ENCODE measurements around the gene GRAMD1A.
"Not testable (repeated sequence)": the region's sequence is repeated elsewhere in the genome, so short reads cannot be mapped to it uniquely, and the experiment has no call there.

The GRAMD1A gene

GRCh38 chr19:34999498-35000337, at the start of gene GRAMD1A:
Gene GRAMD1A, plus strand, starts transcription at chr19:35000323. Its CDS starts 156 bp downstream, at chr19:35000479.
- DNase-seq (ENCODE audit: low read depth in 2 of 2), result peak; percentile 39 to 51

DNA sequence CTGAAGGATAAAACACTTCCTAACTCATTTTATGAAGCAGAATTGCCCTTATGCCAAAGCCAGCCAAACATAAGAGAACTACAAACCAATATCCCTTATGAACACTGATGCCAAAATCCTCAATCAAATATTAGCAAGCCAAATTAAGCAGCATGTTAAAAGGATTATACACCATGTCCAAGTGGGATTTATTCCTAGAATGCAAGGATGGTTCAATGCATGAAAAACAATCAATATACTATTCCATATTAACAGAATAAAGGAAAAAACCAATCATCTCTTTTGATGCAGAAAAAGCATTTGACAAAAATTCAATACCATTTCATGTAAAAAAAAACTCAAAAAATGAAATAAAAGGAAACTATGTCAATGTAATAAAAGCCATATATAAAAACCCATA, 47.0 kb upstream of the GRAMD1A start:
- DNase-seq (ENCODE audit: low read depth in 2 of 2), result no peak

DNA sequence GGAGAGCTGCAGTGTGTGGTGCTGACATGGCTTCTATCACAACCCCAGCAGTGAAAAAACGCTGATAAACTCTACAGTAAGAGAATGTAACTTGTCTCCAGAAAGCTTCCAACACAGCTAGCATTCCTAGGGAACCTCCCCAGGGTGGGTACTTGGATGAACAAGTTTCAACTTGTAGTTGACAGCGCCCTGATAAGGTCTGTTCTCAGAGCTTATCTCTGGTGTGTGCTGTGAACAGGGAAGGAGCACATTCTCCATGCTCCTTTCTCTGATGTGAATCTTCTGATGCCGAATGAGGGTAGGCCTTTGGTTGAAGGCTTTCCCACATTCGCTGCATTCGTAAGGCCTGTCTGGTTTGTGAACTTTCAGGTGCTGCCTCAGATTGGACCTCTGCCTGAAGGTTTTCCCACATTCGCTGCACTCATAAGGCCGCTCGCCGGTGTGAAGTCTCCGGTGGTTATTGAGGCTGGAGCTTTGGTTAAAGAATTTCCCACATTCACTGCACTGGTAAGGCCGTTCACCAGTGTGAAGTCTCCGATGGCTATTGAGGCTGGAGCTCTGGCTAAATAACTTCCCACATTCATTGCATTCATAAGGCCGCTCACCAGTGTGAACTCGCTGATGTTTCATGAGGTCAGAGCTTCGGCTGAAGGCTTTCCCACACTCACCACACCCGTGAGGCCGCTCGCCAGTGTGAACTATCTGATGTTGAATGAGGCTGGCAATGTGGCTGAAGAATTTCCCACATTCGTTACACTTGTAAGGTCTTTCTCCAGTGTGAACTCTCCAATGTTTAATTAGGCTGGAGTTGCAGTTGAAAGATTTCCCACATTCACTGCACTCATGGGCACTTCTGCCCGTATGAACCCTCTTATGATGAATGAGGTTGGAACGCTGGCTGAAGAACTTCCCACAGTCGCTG, 42.0 kb upstream of the GRAMD1A start:
- no peak for DNase-seq (ENCODE audit: low read depth in 2 of 2)

DNA sequence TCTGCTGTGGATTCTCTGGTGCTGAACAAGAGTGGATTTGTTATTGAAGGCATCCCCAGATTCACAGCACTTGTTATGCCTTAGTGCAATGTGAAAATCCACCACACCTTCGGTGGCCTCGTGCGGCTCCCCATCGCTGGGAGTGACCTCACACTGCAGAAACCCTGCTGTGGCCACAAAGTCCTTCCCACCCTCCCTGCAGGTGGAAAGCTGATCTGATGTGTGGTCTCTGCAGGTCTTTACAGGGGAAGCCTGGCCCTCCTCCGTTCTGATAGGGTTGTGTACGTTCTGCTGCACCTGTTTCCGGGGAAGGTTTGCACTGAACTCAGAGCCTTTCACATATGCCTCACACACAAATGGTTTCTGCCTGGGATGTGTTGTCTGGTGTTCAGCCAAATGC, 41.1 kb upstream of the GRAMD1A start:
- no peak for DNase-seq (ENCODE audit: low read depth in 2 of 2)

GRCh38 chr19:34960103-34960805, 39.9 kb upstream of the GRAMD1A start:
- no peak for DNase-seq (ENCODE audit: low read depth in 2 of 2)

DNA sequence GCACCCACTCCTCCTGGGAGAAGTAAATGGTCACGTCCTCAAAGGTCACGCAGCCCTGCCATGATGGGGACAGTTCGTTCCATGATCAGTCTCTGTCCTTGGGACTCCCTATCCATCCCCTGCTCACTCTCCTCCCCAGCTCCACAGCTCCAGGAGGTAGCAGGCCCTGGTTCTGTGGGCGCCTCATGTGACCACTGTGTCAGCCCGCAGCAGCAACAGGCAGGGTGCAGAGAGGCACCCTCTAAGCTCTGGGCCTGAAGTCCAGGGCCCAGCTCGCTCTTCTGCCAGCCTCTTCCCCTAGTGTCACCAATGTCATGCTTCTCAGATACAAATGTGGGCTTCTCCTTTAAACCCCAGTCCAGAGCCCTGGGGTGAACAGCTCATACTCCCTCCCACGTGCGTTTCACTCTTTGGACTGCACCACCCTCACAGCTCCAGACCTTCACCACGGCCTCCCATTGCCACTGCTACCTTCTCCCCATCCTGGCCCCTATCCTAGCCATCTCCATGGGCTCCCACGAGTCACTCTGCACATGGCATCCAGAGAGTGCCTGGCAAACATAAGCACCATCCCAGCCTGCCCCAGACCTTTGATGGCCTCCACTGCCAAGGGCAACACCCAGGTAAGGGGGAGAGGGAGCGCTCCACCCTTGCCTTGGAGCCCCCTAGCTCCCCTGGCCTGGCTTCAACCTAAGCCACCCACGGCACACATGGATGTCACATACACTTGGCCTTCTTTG, 39.0 kb upstream of the GRAMD1A start:
- DNase-seq (ENCODE audit: low read depth in 2 of 2), result no peak

GRCh38 chr19:34961775-34962686, 38.1 kb upstream of the GRAMD1A start:
- DNase-seq (ENCODE audit: low read depth in 2 of 2), result no peak

- no peak for DNase-seq (ENCODE audit: low read depth in 2 of 2)
These were observed 37.2 kb upstream of the GRAMD1A start for GRCh38 chr19:34962687-34963572.

DNA sequence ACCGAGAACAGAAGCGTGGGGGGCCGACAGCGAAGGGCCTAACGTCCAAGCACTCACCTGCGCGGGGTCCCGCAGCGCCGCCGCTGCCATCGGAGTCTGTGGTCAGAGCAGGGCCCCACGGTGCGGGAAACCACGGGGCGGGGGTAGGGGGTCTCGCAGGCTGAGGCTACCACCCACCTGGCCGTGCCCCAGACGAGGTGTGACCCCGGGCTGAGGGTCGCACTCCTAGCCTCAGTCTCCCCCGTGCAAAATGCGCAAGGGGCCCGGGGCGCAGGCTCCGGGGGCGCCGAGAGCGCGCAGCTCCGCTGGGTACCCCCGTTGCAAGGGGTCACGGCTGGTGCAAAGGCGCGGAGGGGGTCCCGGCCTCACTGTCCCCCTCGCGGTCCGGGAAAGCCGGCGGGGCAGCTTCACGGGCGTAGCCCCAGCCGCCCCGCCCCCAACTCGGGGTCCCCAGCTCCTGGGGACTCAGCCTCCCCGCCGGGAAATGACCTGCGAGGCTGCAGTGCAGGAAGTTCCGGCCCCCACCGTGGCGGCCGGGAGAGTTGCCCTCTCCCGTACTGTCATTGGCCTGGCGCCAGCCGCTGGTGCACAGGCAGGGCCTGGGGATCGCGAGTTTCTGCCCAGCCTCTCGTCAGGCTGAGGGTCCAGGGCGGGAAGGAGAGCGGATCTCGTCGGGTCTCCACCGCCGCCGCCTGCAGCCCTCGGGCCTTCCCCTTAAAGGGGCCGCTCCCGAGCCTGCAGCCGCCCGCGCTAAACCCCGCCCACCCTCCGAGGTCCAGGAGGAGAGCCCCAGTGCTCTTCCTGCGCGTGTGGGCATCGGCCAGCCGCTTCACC, 36.3 kb upstream of the GRAMD1A start, which contains the start of gene ZNF792:
TSS of gene ZNF792 (minus strand) at position 657 of the 834 bp plus-strand sequence. CDS start at position 90, 567 bp downstream.
- no peak for DNase-seq (ENCODE audit: low read depth in 2 of 2)

- DNase-seq (ENCODE audit: low read depth in 2 of 2), result no peak
These were observed 35.5 kb upstream of the GRAMD1A start for GRCh38 chr19:34964598-34964997.

GRCh38 chr19:34965505-34965904, 34.6 kb upstream of the GRAMD1A start:
- not testable (repeated sequence) for DNase-seq (ENCODE audit: low read depth in 2 of 2)

DNA sequence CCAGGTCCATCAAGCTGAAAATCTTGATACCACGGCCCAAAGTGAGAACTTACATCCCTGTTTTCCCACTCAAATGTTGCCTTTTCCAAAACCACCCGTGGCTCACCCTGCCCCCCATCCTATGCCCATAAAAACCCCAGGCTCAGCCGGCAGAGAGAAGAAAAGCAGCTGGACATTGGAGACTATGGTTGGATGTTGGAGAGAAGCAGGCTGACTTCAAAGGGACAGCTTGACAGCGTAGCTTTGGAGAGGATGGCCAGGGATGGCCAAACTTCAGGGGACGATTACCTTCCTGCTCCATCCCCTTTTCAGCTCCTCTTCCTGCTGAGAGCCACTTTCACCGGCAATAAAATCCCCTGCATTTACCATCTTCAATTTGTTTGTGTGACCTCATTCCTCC, 32.6 kb upstream of the GRAMD1A start:
- DNase-seq (ENCODE audit: low read depth in 2 of 2), result no peak

GRCh38 chr19:34969721-34970120, 30.4 kb upstream of the GRAMD1A start:
- no peak for DNase-seq (ENCODE audit: low read depth in 2 of 2)

GRCh38 chr19:34970185-34970780, 29.8 kb upstream of the GRAMD1A start:
- DNase-seq (ENCODE audit: low read depth in 2 of 2), result not testable (repeated sequence)

DNA sequence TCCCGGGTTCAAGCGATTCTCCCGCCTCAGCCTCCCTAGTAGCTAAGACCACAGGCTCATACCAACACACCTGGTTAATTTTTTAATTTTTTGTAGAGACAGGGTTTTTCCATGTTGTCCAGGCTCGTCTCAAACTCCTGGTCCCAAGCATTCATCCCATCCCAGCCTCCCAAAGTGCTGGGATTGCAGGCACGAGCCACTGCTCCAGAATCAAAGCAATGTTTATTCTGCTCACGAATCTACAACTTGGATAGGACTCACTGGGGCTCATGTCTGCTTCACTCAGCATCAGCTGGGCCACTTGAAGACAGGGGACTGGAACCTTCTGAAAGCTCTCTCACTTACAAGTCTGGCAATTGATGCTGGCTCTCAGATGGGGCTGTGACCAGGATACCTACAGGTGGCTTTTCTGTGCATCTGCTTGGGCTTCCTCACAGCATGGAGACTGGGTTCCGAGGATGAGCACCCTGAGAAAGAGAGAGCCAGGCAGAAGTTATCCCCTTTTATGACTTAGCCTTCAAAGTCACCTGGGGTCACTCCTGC, 27.9 kb upstream of the GRAMD1A start:
- DNase-seq (ENCODE audit: low read depth in 2 of 2), result no peak

- DNase-seq (ENCODE audit: low read depth in 2 of 2), result no peak
These were observed 25.5 kb upstream of the GRAMD1A start for GRCh38 chr19:34974646-34975045.

GRCh38 chr19:34975056-34975455, 25.1 kb upstream of the GRAMD1A start:
- no peak for DNase-seq (ENCODE audit: low read depth in 2 of 2)

Data from stimulated activated CD8-positive, alpha-beta memory T cell treated with anti-CD3 and anti-CD28 coated beads, Interleukin-7, amount 100 ng/mL, for 1 hour (primary cell).